Trophoblast cell (in vitro differentiated cells and primary cell): ENCODE data around the gene ZBTB7A.
A peak's percentile ranks its signal among the peaks of the same experiment; 100 is the strongest.

Experiments
- DNase-seq, 2 donors: peaks; one replicate each; pipeline ENCODE4 v3.0.0-alpha.2; 2016
- H2AFZ ChIP-seq: 2 replicates; pipeline ENCODE4 v1.6.1; 2013; ENCODE audit warnings: low read length, moderate library complexity, mild to moderate bottlenecking; ENCODE audit not compliant: insufficient read depth, poor library complexity
- H2AK5ac ChIP-seq: 2 replicates; pipeline ENCODE4 v1.6.1; 2013; ENCODE audit warnings: mild to moderate bottlenecking, low read length
- H2BK120ac ChIP-seq: 2 replicates; pipeline ENCODE4 v1.6.1; 2013; ENCODE audit warnings: low read length, mild to moderate bottlenecking, moderate library complexity; ENCODE audit not compliant: insufficient read depth, poor library complexity
- H2BK12ac ChIP-seq: 2 replicates; pipeline ENCODE4 v1.6.1; 2013; ENCODE audit warnings: mild to moderate bottlenecking, low read length, moderate library complexity
- H2BK5ac ChIP-seq: 2 replicates; pipeline ENCODE4 v1.6.1; 2013; ENCODE audit warnings: low read length, low read depth, moderate library complexity, mild to moderate bottlenecking; ENCODE audit not compliant: poor library complexity
- H3K14ac ChIP-seq: 2 replicates; pipeline ENCODE4 v1.6.1; 2013; ENCODE audit warnings: mild to moderate bottlenecking, low read length
- H3K18ac ChIP-seq: 2 replicates; pipeline ENCODE4 v1.6.1; 2013; ENCODE audit warnings: mild to moderate bottlenecking, low read length
- H3K23ac ChIP-seq: 2 replicates; pipeline ENCODE4 v1.6.1; 2013; ENCODE audit warnings: low read length
- H3K27ac ChIP-seq: 2 replicates; pipeline ENCODE4 v1.5.1; 2013; ENCODE audit warnings: low read depth, mild to moderate bottlenecking, inconsistent platforms, low read length, moderate library complexity
- H3K27me3 ChIP-seq: 2 replicates; pipeline ENCODE4 v1.6.1; 2013; ENCODE audit warnings: inconsistent platforms, mild to moderate bottlenecking, low read length, moderate library complexity; ENCODE audit not compliant: insufficient read depth
- H3K36me3 ChIP-seq, 2 experiments: 1 replicate in 1 of 2; 2 replicates in 1 of 2; pipeline ENCODE4 v1.6.1; 2013; ENCODE audit warnings: low read length in 2 of 2, mild to moderate bottlenecking in 2 of 2, moderate library complexity in 1 of 2; ENCODE audit not compliant: insufficient read depth in 2 of 2, control insufficient read depth in 1 of 2
- H3K4ac ChIP-seq: 2 replicates; pipeline ENCODE4 v1.6.1; 2013; ENCODE audit warnings: low read depth, mild to moderate bottlenecking, low read length, moderate library complexity
- H3K4me1 ChIP-seq, 2 experiments: 1 replicate in 1 of 2; 2 replicates in 1 of 2; pipeline ENCODE4 v1.6.1; 2013; ENCODE audit warnings: low read length in 2 of 2, mild to moderate bottlenecking in 2 of 2, moderate library complexity in 1 of 2; ENCODE audit not compliant: insufficient read depth in 2 of 2, control insufficient read depth in 1 of 2
- H3K4me2 ChIP-seq: 2 replicates; pipeline ENCODE4 v1.6.1; 2013; ENCODE audit warnings: inconsistent platforms, mild to moderate bottlenecking, low read length, moderate library complexity
- H3K4me3 ChIP-seq: 2 replicates; pipeline ENCODE4 v1.5.1; 2013; ENCODE audit warnings: mild to moderate bottlenecking, low read depth, low read length, inconsistent platforms
- H3K79me1 ChIP-seq: one replicate; pipeline ENCODE4 v1.6.1; 2013; ENCODE audit warnings: low read length
- H3K79me2 ChIP-seq: 2 replicates; pipeline ENCODE4 v1.6.1; 2013; ENCODE audit warnings: low read length, mild to moderate bottlenecking; ENCODE audit not compliant: control insufficient read depth, insufficient read depth, poor library complexity
- H3K9ac ChIP-seq: 2 replicates; pipeline ENCODE4 v1.6.1; 2013; ENCODE audit warnings: mild to moderate bottlenecking, low read length
- H3K9me3 ChIP-seq: 2 replicates; pipeline ENCODE4 v1.6.1; 2013; ENCODE audit warnings: low read depth, mild to moderate bottlenecking, control low read depth, inconsistent platforms, low read length; ENCODE audit not compliant: insufficient read depth
- H4K12ac ChIP-seq: 2 replicates; pipeline ENCODE4 v1.6.1; 2013; ENCODE audit warnings: low read depth, mild to moderate bottlenecking, low read length, moderate library complexity
- H4K8ac ChIP-seq: 2 replicates; pipeline ENCODE4 v1.6.1; 2013; ENCODE audit warnings: low read depth, mild to moderate bottlenecking, low read length, moderate library complexity
- H4K91ac ChIP-seq: one replicate; pipeline ENCODE4 v1.6.1; 2013; ENCODE audit warnings: low read depth, mild to moderate bottlenecking, low read length, moderate library complexity
- WGBS: extraction: QIAGEN DNeasy Blood & Tissue Kit; methylation state at CpG from one replicate; pipeline ENCODE4 v1.1.7; 2013; ENCODE audit warnings: missing lambda C conversion rate; ENCODE audit not compliant: insufficient read length, insufficient coverage; ENCODE audit errors: extremely low coverage; 5-methylcytosine and 5-hydroxymethylcytosine counted together

Gene ZBTB7A

DNA sequence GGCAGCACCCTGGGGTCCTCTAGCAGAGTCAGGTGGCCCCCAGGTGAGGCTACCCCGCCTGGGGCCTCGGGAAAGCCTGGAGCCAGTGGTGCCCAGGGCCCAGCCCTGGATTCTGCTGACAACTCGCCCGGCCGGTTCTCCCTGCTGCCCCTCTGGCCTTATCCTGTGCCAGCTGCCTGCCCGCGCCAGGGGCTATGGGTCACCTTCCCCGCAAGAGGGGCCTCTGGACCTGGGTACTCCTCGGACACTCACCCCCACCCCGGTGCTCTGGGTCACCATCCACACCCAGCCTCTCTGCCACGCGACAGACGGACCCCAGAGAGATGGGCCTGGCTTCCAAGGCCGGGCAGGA, 24.0 kb downstream of the ZBTB7A start:
- H3K23ac ChIP-seq = no peak overlapping the region
- peaks cover 2% of the 10 kb centered on the region for H3K79me2 ChIP-seq
- H3K9ac ChIP-seq = no peak overlapping the region
- peak in 1 of 2 donors; percentile 8 for DNase-seq
- H3K36me3 ChIP-seq = peaks cover 28 to 33% of the 10 kb centered on the region in 2 experiments
- H3K27ac ChIP-seq = no peak overlapping the region
- no peak overlapping the region for H3K18ac ChIP-seq
- H3K79me1 ChIP-seq = no peaks in the 10 kb centered on the region
- no peak overlapping the region for H3K4me2 ChIP-seq
- H2BK120ac ChIP-seq = no peak overlapping the region
- no peak overlapping the region for H4K8ac ChIP-seq
- H2AFZ ChIP-seq = no peak overlapping the region
- no peaks in the 10 kb centered on the region for H3K9me3 ChIP-seq
- WGBS = no CpG with 5 or more reads among the region's 14 CpGs
- H2AK5ac ChIP-seq = no peak overlapping the region
- H2BK5ac ChIP-seq = no peak overlapping the region
- H3K4ac ChIP-seq = no peak overlapping the region
- H3K4me1 ChIP-seq = peaks cover 0 to 3% of the 10 kb centered on the region in 2 experiments
- H4K91ac ChIP-seq = no peak overlapping the region
- no peak overlapping the region for H4K12ac ChIP-seq
- H3K4me3 ChIP-seq = no peak overlapping the region
- H3K14ac ChIP-seq = no peak overlapping the region
- no peaks in the 10 kb centered on the region for H3K27me3 ChIP-seq
- H2BK12ac ChIP-seq = no peak overlapping the region

DNA sequence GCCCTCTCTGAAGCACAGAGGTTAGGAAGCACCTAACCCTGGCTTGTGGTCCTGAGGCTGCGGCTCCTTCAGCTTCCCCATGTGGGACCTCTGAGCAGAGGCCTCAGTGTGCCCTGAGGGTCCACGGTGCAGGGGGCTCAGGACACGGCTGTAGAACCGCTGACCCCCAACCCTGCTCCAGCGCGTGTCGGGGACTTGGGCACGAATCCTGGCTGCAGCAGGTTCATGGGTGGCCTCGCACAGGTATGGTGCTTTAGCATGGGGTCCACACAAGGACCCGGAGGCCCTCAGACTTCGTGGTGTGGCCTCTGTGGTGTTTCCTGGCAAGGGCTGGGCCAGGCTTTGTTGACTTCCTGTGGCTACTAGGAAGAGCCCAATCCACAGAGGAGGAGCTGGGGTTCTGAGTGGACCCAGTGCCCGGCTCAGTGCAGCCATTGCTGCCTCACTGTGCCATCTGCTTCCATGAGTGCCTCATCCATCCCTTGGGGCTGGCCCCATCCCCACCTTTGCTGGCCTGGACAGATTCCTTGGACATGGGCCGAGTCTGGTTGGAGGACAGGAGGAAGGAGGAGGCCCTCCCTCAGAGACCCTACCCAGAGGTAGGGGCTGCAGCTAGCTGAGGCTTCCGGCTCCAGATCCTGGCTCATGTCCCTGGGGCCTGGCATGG, 24.5 kb downstream of the ZBTB7A start:
- Histone ChIP-seq H3K4me3 (no peak overlapping the region), H2BK120ac (no peak overlapping the region), H3K9ac (no peak overlapping the region), H3K27ac (no peak overlapping the region), H3K9me3 (peaks cover 1% of the 10 kb centered on the region), H4K91ac (no peak overlapping the region), H3K27me3 (no peaks in the 10 kb centered on the region), H2BK5ac (no peak overlapping the region), H3K79me2 (peaks cover 2% of the 10 kb centered on the region), H3K18ac (no peak overlapping the region), H2AFZ (no peak overlapping the region), H2BK12ac (no peak overlapping the region), H3K79me1 (no peaks in the 10 kb centered on the region), H3K4me2 (no peak overlapping the region), H3K4ac (no peak overlapping the region), H3K14ac (no peak overlapping the region), H4K12ac (no peak overlapping the region), H3K36me3 (peaks cover 31 to 35% of the 10 kb centered on the region in 2 experiments), H3K4me1 (peaks cover 0 to 3% of the 10 kb centered on the region in 2 experiments), H4K8ac (no peak overlapping the region), H2AK5ac (no peak overlapping the region), H3K23ac (no peak overlapping the region)
- no CpG with 5 or more reads among the region's 14 CpGs for WGBS
- DNase-seq = no peak

DNA sequence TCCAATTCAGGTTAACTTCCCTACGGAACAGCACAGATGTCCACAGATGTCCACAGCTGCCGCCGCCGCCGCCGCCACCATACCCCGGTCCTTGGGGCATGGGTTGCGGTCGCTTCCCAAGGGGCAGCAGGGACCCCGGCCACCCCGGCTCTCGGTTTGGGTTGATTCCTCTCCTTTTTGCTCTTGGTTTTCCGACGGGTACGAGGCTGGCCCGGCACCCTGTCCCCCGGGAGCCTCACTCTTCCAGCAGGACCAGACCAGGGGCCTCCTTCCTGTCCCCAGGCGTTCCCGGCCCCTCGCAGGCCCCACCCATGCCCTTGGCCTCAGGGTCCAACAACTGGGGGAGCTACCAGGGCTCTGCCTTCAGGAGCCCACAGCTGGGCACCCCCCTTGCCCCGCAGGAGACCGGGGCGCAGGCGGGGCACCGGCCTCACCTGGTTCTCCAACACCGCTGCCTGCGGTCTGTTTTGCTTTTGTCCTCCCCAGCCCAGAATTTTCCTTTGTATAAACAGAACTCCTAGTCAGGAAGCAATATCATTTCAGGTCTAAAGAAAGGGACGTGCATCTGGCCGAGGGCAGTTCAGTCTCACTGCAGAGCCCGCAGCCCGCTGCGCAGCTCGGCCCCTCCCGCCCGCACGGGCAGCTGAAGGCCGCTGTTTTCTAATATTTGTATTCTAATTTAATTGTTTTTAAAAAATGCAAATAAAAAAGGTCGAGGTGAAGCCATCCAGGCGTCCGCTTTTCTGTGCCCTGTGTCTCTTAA, 27.9 kb downstream of the ZBTB7A start:
- no peak overlapping the region for H4K8ac ChIP-seq
- no peak overlapping the region for H3K23ac ChIP-seq
- H3K79me1 ChIP-seq = no peaks in the 10 kb centered on the region
- H2BK12ac ChIP-seq = no peak overlapping the region
- no peak overlapping the region for H2AK5ac ChIP-seq
- H2BK120ac ChIP-seq = no peak overlapping the region
- no peak overlapping the region for H3K4me3 ChIP-seq
- H2AFZ ChIP-seq = no peak overlapping the region
- peaks cover 10% of the 10 kb centered on the region for H3K9me3 ChIP-seq
- no peak overlapping the region for H4K91ac ChIP-seq
- no peaks in the 10 kb centered on the region for H3K79me2 ChIP-seq
- H3K4me2 ChIP-seq = no peak overlapping the region
- no peak overlapping the region for H4K12ac ChIP-seq
- H3K4me1 ChIP-seq = peaks cover 0 to 3% of the 10 kb centered on the region in 2 experiments
- peaks cover 46 to 51% of the 10 kb centered on the region in 2 experiments for H3K36me3 ChIP-seq
- DNase-seq = no peak
- H3K27me3 ChIP-seq = no peaks in the 10 kb centered on the region
- no peak overlapping the region for H3K27ac ChIP-seq
- WGBS = no CpG with 5 or more reads among the region's 40 CpGs
- H3K18ac ChIP-seq = no peak overlapping the region
- H3K14ac ChIP-seq = no peak overlapping the region
- H2BK5ac ChIP-seq = no peak overlapping the region
- H3K4ac ChIP-seq = no peak overlapping the region
- no peak overlapping the region for H3K9ac ChIP-seq

DNA sequence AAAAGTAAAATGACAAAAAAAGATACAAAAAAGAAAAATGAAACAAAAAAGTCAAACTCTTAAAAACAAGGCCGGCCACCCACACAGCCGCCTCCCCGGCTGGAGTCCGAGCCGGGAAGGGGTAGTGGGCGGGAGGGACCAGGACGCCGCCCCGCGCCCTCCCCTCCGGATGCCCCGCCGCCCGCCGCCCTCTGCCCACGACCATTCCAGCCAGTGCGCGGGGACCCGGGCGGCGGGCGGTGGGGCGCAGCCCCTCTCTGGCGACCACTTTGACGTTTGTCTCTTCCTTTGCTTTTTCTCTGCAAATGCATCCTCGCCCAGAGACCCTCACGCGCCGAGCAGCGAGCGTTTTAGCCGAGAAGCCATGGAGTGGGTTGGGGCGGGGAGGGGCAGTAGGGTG, 28.6 kb downstream of the ZBTB7A start:
- H3K36me3 ChIP-seq = peaks cover 54 to 59% of the 10 kb centered on the region in 2 experiments
- no peak overlapping the region for H3K18ac ChIP-seq
- DNase-seq = no peak
- H3K4ac ChIP-seq = no peak overlapping the region
- H2BK12ac ChIP-seq = no peak overlapping the region
- H3K27me3 ChIP-seq = no peaks in the 10 kb centered on the region
- H3K9ac ChIP-seq = no peak overlapping the region
- H3K4me2 ChIP-seq = no peak overlapping the region
- no CpG with 5 or more reads among the region's 33 CpGs for WGBS
- no peaks in the 10 kb centered on the region for H3K79me1 ChIP-seq
- H2BK5ac ChIP-seq = no peak overlapping the region
- no peak overlapping the region for H3K4me3 ChIP-seq
- no peak overlapping the region for H4K8ac ChIP-seq
- H2AK5ac ChIP-seq = no peak overlapping the region
- no peak overlapping the region for H3K23ac ChIP-seq
- no peak overlapping the region for H2BK120ac ChIP-seq
- no peak overlapping the region for H3K14ac ChIP-seq
- no peak overlapping the region for H2AFZ ChIP-seq
- no peak overlapping the region for H4K91ac ChIP-seq
- no peak overlapping the region for H3K27ac ChIP-seq
- peaks cover 10% of the 10 kb centered on the region for H3K9me3 ChIP-seq
- no peak overlapping the region for H4K12ac ChIP-seq
- peaks cover 0 to 3% of the 10 kb centered on the region in 2 experiments for H3K4me1 ChIP-seq
- H3K79me2 ChIP-seq = no peaks in the 10 kb centered on the region
